Hepatocyte (in vitro differentiated cells): Measurements from ENCODE around the gene KIF5A. TPM values are rescaled to one million over a fixed set of nuclear protein-coding genes. Genes with fewer than 3 reads are reported as not detected.

Experiments used
- DNase-seq: peaks from one replicate; pipeline ENCODE4 v3.0.0-alpha.2; 2016; ENCODE audit warnings: low spot score
- H2AFZ ChIP-seq: fragments of 200-600 bp; sonication (generic); 2 replicates; pipeline ENCODE4 v1.6.0; 2016; ENCODE audit warnings: antibody characterized with exemption, mild to moderate bottlenecking
- H3K27ac ChIP-seq: fragments of 200-600 bp; sonication (generic); 2 replicates; pipeline ENCODE4 v1.5.1; 2016; ENCODE audit warnings: mild to moderate bottlenecking
- H3K27me3 ChIP-seq: fragments of 200-600 bp; sonication (generic); 2 replicates; pipeline ENCODE4 v1.6.1; 2016
- H3K36me3 ChIP-seq: fragments of 200-600 bp; sonication (generic); replicated peaks from 2 replicates; pipeline ENCODE4 v1.5.1; 2016; ENCODE audit warnings: low read depth; ENCODE audit not compliant: insufficient read depth
- H3K4me1 ChIP-seq: fragments of 200-600 bp; sonication (generic); 2 replicates; pipeline ENCODE4 v1.5.1; 2016; ENCODE audit warnings: mild to moderate bottlenecking, moderate library complexity; ENCODE audit not compliant: insufficient read depth
- H3K4me2 ChIP-seq: fragments of 200-600 bp; sonication (generic); 2 replicates; pipeline ENCODE4 v1.6.0; 2016
- H3K4me3 ChIP-seq: fragments of 200-600 bp; sonication (generic); 2 replicates; pipeline ENCODE4 v1.5.1; 2016; ENCODE audit warnings: mild to moderate bottlenecking
- H3K79me2 ChIP-seq: fragments of 200-600 bp; sonication (generic); 2 replicates; pipeline ENCODE4 v1.6.0; 2017; ENCODE audit warnings: mild to moderate bottlenecking
- H3K9me2 ChIP-seq: fragments of 200-600 bp; sonication (generic); replicated peaks from 2 replicates; pipeline ENCODE4 v1.6.0; 2017; ENCODE audit warnings: mild to moderate bottlenecking; ENCODE audit not compliant: insufficient read depth
- H3K9me3 ChIP-seq: fragments of 200-600 bp; sonication (generic); 2 replicates; pipeline ENCODE4 v1.5.1; 2016; ENCODE audit warnings: low read depth, mild to moderate bottlenecking
- H4K20me1 ChIP-seq: fragments of 200-600 bp; sonication (generic); 2 replicates; pipeline ENCODE4 v1.6.0; 2016; ENCODE audit warnings: mild to moderate bottlenecking; ENCODE audit not compliant: insufficient read depth, poor library complexity, severe bottlenecking
- CTCF ChIP-seq: fragments of 200-600 bp; sonication (generic); IDR thresholded peaks from 2 replicates; pipeline ENCODE4 v1.5.1; 2016; ENCODE audit warnings: antibody characterized with exemption, mild to moderate bottlenecking; ENCODE audit not compliant: poor library complexity
- EZH2 ChIP-seq: fragments of 200-600 bp; sonication (generic); IDR thresholded peaks from 2 replicates; pipeline ENCODE4 v1.6.1; 2016; ENCODE audit warnings: antibody characterized with exemption, mild to moderate bottlenecking, borderline replicate concordance
- EZH2phosphoT487 ChIP-seq: fragments of 200-600 bp; sonication (generic); IDR thresholded peaks from one replicate; pipeline ENCODE4 v1.6.1; 2018; ENCODE audit warnings: antibody characterized with exemption, mild to moderate bottlenecking, low read depth, moderate library complexity; ENCODE audit not compliant: unreplicated experiment, severe bottlenecking
- WGBS: methylation state at CpG from one replicate; pipeline ENCODE4 v1.1.6; 2016; ENCODE audit warnings: low lambda C conversion rate; ENCODE audit errors: missing lambda C conversion rate; 5-methylcytosine and 5-hydroxymethylcytosine counted together
- polyA plus RNA-seq: library from polyadenylated mRNA; unstranded; fragments of >200 nt; fragmentation: Nextera tagmentation; extraction: Ambion mirVana; gene quantifications from 2 replicates; pipeline ENCODE4 v1.2.1, GENCODE V29; 2016
- total RNA-seq: library from RNA; depleted of rRNA; stranded (reverse); fragments of >200 nt; gene quantifications from 2 replicates; pipeline ENCODE4 v1.2.3, GENCODE V29; 2014

Gene KIF5A
- total and polyA plus RNA-seq, 2 experiments from 2014 or later = 0.03 to 0.18 TPM

- peaks cover 16% of the 10 kb centered on the region for H3K4me1 ChIP-seq
- H3K9me2 ChIP-seq = no peaks in the 10 kb centered on the region
Measured at GRCh38 chr12:57527184-57527583, 22.7 kb upstream of the KIF5A start.

GRCh38 chr12:57528176-57528575, 21.7 kb upstream of the KIF5A start:
- Histone ChIP-seq H3K4me1 (peaks cover 15% of the 10 kb centered on the region), H3K79me2 (peaks cover 44% of the 10 kb centered on the region), H2AFZ (no peak overlapping the region), H3K4me3 (no peak overlapping the region), H4K20me1 (peaks cover 33% of the 10 kb centered on the region), H3K9me3 (no peaks in the 10 kb centered on the region), H3K9me2 (no peaks in the 10 kb centered on the region), H3K4me2 (no peak overlapping the region), H3K36me3 (no peaks in the 10 kb centered on the region), H3K27ac (no peak overlapping the region), H3K27me3 (no peaks in the 10 kb centered on the region)
- DNase-seq = no peak
- 90% methylated on average over 3 of the region's 12 CpGs for WGBS
- TF ChIP-seq CTCF (no peak), EZH2phosphoT487 (no peak), EZH2 (no peak)

More at GRCh38 chr12:57527184-57527583, 22.7 kb upstream of the KIF5A start:
- Histone ChIP-seq H3K4me3 (no peak overlapping the region), H3K9me3 (no peaks in the 10 kb centered on the region), H3K27ac (no peak overlapping the region), H3K4me2 (no peak overlapping the region), H4K20me1 (peaks cover 33% of the 10 kb centered on the region), H3K79me2 (peaks cover 45% of the 10 kb centered on the region), H3K27me3 (no peaks in the 10 kb centered on the region), H2AFZ (no peak overlapping the region), H3K36me3 (no peaks in the 10 kb centered on the region)
- 87% methylated on average over 4 of the region's 5 CpGs for WGBS
- no peak for TF ChIP-seq EZH2phosphoT487
- TF ChIP-seq EZH2 = no peak
- TF ChIP-seq CTCF = no peak
- no peak for DNase-seq

GRCh38 chr12:57528831-57529555, 20.9 kb upstream of the KIF5A start:
- no peak overlapping the region for H2AFZ ChIP-seq
- no peaks in the 10 kb centered on the region for H3K9me3 ChIP-seq
- no peak overlapping the region for H3K4me3 ChIP-seq
- no peak overlapping the region for H3K27ac ChIP-seq
- peaks cover 14% of the 10 kb centered on the region for H3K4me1 ChIP-seq
- H3K79me2 ChIP-seq = peaks cover 36% of the 10 kb centered on the region
- no peaks in the 10 kb centered on the region for H3K9me2 ChIP-seq
- H3K36me3 ChIP-seq = no peaks in the 10 kb centered on the region
- TF ChIP-seq EZH2 = no peak
- TF ChIP-seq EZH2phosphoT487 = no peak
- TF ChIP-seq CTCF = no peak
- no peaks in the 10 kb centered on the region for H3K27me3 ChIP-seq
- H4K20me1 ChIP-seq = peaks cover 28% of the 10 kb centered on the region
- DNase-seq = no peak
- H3K4me2 ChIP-seq = no peak overlapping the region
- 93% methylated on average over 9 of the region's 10 CpGs for WGBS
